ENCODE measurements around the gene GIT2. TPM values are rescaled to one million over a fixed set of nuclear protein-coding genes. Genes with fewer than 3 reads are reported as not detected.

The GIT2 gene
- total RNA-seq, 4 donors from 2014 or later: 25.3 to 64.0 (median 44.0) TPM

DNA sequence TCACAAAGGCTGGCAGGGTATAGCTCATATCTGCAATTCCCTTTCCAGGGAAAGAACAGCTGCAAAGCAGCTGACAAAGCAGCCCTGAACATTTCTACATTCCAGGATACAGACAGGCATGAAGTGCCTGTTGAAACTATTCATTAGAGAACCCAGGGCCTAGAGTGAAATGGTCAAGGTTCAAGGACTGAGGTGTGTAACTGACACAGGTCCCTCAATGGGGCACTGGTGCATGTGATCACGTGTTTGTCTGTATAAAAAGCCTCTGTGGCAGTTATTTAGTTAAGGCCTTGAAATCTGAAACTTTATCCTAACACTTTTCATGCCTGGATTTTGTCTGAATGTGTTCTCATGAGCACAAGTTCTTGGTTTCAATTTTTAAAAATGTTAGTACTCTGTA, 47.1 kb downstream of the GIT2 start:
- no peak overlapping the region for H3K4me3 ChIP-seq
- no peak for TF ChIP-seq POLR2A (IDR thresholded peaks at IDR 0.05)
- peak in 2 of 3 donors; percentile 4 to 29 for TF ChIP-seq POLR2AphosphoS5 (IDR thresholded peaks at IDR 0.05)
- TF ChIP-seq EP300 (IDR thresholded peaks at IDR 0.05; ENCODE audit: low read depth): no peak
- TF ChIP-seq, protein P1, sequence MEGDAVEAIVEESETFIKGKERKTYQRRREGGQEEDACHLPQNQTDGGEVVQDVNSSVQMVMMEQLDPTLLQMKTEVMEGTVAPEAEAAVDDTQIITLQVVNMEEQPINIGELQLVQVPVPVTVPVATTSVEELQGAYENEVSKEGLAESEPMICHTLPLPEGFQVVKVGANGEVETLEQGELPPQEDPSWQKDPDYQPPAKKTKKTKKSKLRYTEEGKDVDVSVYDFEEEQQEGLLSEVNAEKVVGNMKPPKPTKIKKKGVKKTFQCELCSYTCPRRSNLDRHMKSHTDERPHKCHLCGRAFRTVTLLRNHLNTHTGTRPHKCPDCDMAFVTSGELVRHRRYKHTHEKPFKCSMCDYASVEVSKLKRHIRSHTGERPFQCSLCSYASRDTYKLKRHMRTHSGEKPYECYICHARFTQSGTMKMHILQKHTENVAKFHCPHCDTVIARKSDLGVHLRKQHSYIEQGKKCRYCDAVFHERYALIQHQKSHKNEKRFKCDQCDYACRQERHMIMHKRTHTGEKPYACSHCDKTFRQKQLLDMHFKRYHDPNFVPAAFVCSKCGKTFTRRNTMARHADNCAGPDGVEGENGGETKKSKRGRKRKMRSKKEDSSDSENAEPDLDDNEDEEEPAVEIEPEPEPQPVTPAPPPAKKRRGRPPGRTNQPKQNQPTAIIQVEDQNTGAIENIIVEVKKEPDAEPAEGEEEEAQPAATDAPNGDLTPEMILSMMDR (IDR thresholded peaks at IDR 0.05): no peak
- DNase-seq: no peak
- in situ Hi-C loops (cut with MboI; ENCODE audit: low pct_ligation_motif_present in 1 of 4, low pct_unique_long_range_greater_than_20kb in 1 of 4, low sequenced_read_pairs in 3 of 4): no loop called here
- H3K36me3 ChIP-seq: peaks cover 0 to 26% (median 9%) of the 10 kb centered on the region in 4 donors
- WGBS, 2 donors (ENCODE audit: low coverage in 1 of 2): 27 to 31% methylated on average over 1 of the region's 1 CpG
- peaks cover 14 to 53% (median 25%) of the 10 kb centered on the region in 4 donors for H3K4me1 ChIP-seq
- H3K27ac ChIP-seq: peak overlapping the region; percentile 51 to 67 (median 59)
- no peaks in the 10 kb centered on the region for H3K27me3 ChIP-seq
- intact Hi-C loops (cut with DNase I; ENCODE audit: low total_unique reads): no loop called here
- no peaks in the 10 kb centered on the region for H3K9me3 ChIP-seq

DNA sequence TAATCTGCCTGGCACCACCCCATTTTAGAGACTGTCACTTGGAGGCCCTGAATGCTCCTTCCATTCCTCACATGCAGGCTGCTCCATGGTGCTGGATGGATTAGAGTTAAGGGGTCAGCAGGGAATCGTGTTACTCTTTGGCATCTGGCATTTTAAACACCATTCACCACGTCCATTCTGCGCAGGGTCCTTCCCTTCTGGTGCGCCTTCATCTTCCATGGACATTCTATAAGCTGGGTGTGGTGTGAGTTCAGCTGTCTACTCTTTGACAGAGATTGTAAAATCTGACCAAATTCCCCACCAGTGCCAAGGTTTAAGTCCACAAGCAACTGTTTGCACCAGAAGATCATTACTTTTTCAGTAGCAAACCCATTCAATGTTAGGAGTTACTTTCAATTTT, 47.8 kb downstream of the GIT2 start:
- no peak for DNase-seq
- Histone ChIP-seq H3K27ac (peak overlapping the region; percentile 51 to 67 (median 59)), H3K4me3 (no peak overlapping the region), H3K27me3 (no peaks in the 10 kb centered on the region), H3K9me3 (no peaks in the 10 kb centered on the region), H3K36me3 (peaks cover 0 to 26% (median 9%) of the 10 kb centered on the region in 4 donors), H3K4me1 (peaks cover 14 to 53% (median 25%) of the 10 kb centered on the region in 4 donors)
- no peak for TF ChIP-seq EP300 (IDR thresholded peaks at IDR 0.05; ENCODE audit: low read depth)
- no peak for TF ChIP-seq POLR2A (IDR thresholded peaks at IDR 0.05)
- TF ChIP-seq POLR2AphosphoS5 (IDR thresholded peaks at IDR 0.05): no peak
- TF ChIP-seq, protein P1 (IDR thresholded peaks at IDR 0.05): no peak
- intact Hi-C loops (cut with DNase I; ENCODE audit: low total_unique reads): no loop called here
- 49 to 53% methylated on average over 3 to 4 of the region's 4 CpGs for WGBS, 2 donors (ENCODE audit: low coverage in 1 of 2)
- in situ Hi-C loops (cut with MboI; ENCODE audit: low pct_ligation_motif_present in 1 of 4, low pct_unique_long_range_greater_than_20kb in 1 of 4, low sequenced_read_pairs in 3 of 4): no loop called here

DNA sequence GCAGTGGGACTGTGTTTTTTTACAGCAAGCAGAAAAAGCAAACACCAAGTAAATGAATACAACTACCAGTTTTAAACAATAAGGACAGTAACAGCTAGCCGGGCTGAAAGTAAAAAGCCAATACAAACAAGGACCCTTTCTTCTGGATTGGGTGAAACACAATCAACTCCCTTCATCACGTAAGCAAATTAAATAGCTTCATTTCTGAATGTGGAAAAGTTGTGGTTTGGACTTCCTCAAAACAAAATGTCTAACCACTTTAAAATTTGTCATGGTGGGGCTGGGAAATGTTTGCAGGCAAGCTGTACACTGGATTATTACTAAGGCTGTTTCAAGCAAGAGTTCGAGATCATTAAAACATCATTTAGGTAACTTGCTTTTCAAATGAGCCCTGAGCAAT, 48.6 kb downstream of the GIT2 start:
- Histone ChIP-seq H3K4me3 (no peak overlapping the region), H3K9me3 (no peaks in the 10 kb centered on the region), H3K36me3 (peaks cover 0 to 18% (median 9%) of the 10 kb centered on the region in 4 donors), H3K27me3 (no peaks in the 10 kb centered on the region), H3K4me1 (peaks cover 14 to 53% (median 25%) of the 10 kb centered on the region in 4 donors), H3K27ac (peak overlapping the region; percentile 38 to 67 (median 53))
- TF ChIP-seq POLR2AphosphoS5 (IDR thresholded peaks at IDR 0.05): no peak
- TF ChIP-seq, protein P1 (IDR thresholded peaks at IDR 0.05): no peak
- TF ChIP-seq EP300 (IDR thresholded peaks at IDR 0.05; ENCODE audit: low read depth): no peak
- TF ChIP-seq POLR2A (IDR thresholded peaks at IDR 0.05): no peak
- in situ Hi-C loops (cut with MboI; ENCODE audit: low pct_ligation_motif_present in 1 of 4, low pct_unique_long_range_greater_than_20kb in 1 of 4, low sequenced_read_pairs in 3 of 4): no loop called here
- intact Hi-C loops (cut with DNase I; ENCODE audit: low total_unique reads): no loop called here
- DNase-seq: no peak
- 41 to 56% methylated on average over 2 to 3 of the region's 3 CpGs for WGBS, 2 donors (ENCODE audit: low coverage in 1 of 2)

- H3K27me3 ChIP-seq: no peaks in the 10 kb centered on the region
- no peak for TF ChIP-seq POLR2AphosphoS5 (IDR thresholded peaks at IDR 0.05)
- TF ChIP-seq, protein P1 (IDR thresholded peaks at IDR 0.05): no peak
- no peak for TF ChIP-seq POLR2A (IDR thresholded peaks at IDR 0.05)
- no peak for TF ChIP-seq EP300 (IDR thresholded peaks at IDR 0.05; ENCODE audit: low read depth)
- no peak overlapping the region for H3K4me3 ChIP-seq
- intact Hi-C loops (cut with DNase I; ENCODE audit: low total_unique reads): no loop called here
- peak overlapping the region; percentile 28 to 67 (median 44) for H3K27ac ChIP-seq
- 96 to 100% methylated on average over 1 to 9 of the region's 9 CpGs for WGBS, 2 donors (ENCODE audit: low coverage in 1 of 2)
- DNase-seq: no peak
- in situ Hi-C loops (cut with MboI; ENCODE audit: low pct_ligation_motif_present in 1 of 4, low pct_unique_long_range_greater_than_20kb in 1 of 4, low sequenced_read_pairs in 3 of 4): no loop called here
- H3K9me3 ChIP-seq: no peaks in the 10 kb centered on the region
- H3K36me3 ChIP-seq: peaks cover 0 to 12% (median 5%) of the 10 kb centered on the region in 4 donors
- peaks cover 14 to 53% (median 25%) of the 10 kb centered on the region in 4 donors for H3K4me1 ChIP-seq
Observed at GRCh38 chr12:109946913-109947312, 49.3 kb downstream of the GIT2 start.

Measured in transverse colon (tissue), 4 donors.